Lower leg skin (tissue), 3 donors: ENCODE results near the gene ZFPM1.

Experiments
- POLR2A ChIP-seq, 2 donors: fragments of 450-650 bp; IDR thresholded peaks; one replicate each; pipeline ENCODE4 v1.6.1; 2016 to 2017; ENCODE audit warnings: antibody characterized with exemption in 2 of 2, mild to moderate bottlenecking in 1 of 2, moderate library complexity in 1 of 2
- TF ChIP-seq, protein P1 (sequence below), 3 donors: fragments of 450-650 bp; IDR thresholded peaks; one replicate each; pipeline ENCODE4 v1.5.1; 2016; ENCODE audit warnings: antibody characterized with exemption in 3 of 3, mild to moderate bottlenecking in 3 of 3, moderate library complexity in 2 of 3

- TF ChIP-seq, protein P1, sequence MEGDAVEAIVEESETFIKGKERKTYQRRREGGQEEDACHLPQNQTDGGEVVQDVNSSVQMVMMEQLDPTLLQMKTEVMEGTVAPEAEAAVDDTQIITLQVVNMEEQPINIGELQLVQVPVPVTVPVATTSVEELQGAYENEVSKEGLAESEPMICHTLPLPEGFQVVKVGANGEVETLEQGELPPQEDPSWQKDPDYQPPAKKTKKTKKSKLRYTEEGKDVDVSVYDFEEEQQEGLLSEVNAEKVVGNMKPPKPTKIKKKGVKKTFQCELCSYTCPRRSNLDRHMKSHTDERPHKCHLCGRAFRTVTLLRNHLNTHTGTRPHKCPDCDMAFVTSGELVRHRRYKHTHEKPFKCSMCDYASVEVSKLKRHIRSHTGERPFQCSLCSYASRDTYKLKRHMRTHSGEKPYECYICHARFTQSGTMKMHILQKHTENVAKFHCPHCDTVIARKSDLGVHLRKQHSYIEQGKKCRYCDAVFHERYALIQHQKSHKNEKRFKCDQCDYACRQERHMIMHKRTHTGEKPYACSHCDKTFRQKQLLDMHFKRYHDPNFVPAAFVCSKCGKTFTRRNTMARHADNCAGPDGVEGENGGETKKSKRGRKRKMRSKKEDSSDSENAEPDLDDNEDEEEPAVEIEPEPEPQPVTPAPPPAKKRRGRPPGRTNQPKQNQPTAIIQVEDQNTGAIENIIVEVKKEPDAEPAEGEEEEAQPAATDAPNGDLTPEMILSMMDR (IDR thresholded peaks at IDR 0.05): no peak
- no peak for TF ChIP-seq POLR2A (IDR thresholded peaks at IDR 0.05)
Measured at GRCh38 chr16:88429387-88430184, 23.5 kb upstream of the ZFPM1 start.
